SU-DHL-6 (cell line): ENCODE results near the gene MYO15B.

Source experiments
- EZH2phosphoT487 ChIP-seq: fragments of 200-600 bp; sonication (generic), shearing (Covaris generic); conservative IDR thresholded peaks from 2 replicates; pipeline ENCODE4 v1.6.1; 2018; ENCODE audit warnings: mild to moderate bottlenecking, antibody characterized with exemption, low read length, moderate library complexity, mixed read lengths
- TF ChIP-seq, protein P1 (sequence below): fragments of 200-600 bp; sonication (generic); IDR thresholded peaks from one replicate; pipeline ENCODE4 v1.5.1; 2017; ENCODE audit warnings: antibody characterized with exemption, mild to moderate bottlenecking, low read length, moderate library complexity; ENCODE audit not compliant: insufficient read depth, poor library complexity, severe bottlenecking

DNA sequence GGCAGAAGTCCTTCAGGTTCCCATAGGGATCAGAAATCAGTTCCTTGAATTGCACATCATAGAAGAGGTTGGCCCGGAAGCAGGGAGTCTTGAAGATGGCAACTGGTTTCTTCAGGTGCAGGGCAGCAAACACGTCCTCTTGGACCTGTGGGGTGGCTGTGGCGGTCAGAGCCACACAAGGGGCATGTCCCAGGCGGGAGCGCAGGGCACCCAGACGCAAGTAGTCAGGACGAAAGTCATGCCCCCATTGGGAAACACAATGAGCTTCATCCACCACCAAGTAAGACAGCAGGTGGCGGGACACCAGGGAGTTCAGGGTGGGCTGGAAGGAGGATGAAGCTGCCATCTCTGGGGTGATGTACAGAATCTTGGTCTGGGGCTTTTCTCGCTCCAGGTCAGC is 74.9 kb downstream of the MYO15B start:
- TF ChIP-seq, protein P1, sequence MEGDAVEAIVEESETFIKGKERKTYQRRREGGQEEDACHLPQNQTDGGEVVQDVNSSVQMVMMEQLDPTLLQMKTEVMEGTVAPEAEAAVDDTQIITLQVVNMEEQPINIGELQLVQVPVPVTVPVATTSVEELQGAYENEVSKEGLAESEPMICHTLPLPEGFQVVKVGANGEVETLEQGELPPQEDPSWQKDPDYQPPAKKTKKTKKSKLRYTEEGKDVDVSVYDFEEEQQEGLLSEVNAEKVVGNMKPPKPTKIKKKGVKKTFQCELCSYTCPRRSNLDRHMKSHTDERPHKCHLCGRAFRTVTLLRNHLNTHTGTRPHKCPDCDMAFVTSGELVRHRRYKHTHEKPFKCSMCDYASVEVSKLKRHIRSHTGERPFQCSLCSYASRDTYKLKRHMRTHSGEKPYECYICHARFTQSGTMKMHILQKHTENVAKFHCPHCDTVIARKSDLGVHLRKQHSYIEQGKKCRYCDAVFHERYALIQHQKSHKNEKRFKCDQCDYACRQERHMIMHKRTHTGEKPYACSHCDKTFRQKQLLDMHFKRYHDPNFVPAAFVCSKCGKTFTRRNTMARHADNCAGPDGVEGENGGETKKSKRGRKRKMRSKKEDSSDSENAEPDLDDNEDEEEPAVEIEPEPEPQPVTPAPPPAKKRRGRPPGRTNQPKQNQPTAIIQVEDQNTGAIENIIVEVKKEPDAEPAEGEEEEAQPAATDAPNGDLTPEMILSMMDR, result no peak
- no peak for TF ChIP-seq EZH2phosphoT487
